ENCODE data around the gene GOLGA8B. TPM values are rescaled to one million over a fixed set of nuclear protein-coding genes. Genes with fewer than 3 reads are reported as not detected.
"Not testable (repeated sequence)": the region's sequence is repeated elsewhere in the genome, so short reads cannot be mapped to it uniquely, and the experiment has no call there.

The GOLGA8B gene
- total and polyA plus RNA-seq, 12 donors = 11.4 to 250 (median 61.1) TPM

- DNase-seq = peak; percentile 71 to 87 (median 79)
- Histone ChIP-seq H3K27me3 (no peaks in the 10 kb centered on the region), H3K4me3 (peak overlapping the region in 1 of 4 donors; percentile 49), H3K36me3 (replicated peaks in 1 of 2) (no peaks in the 10 kb centered on the region), H3K27ac (peak overlapping the region in 1 of 5 donors; percentile 75), H3K4me1 (replicated peaks in 1 of 2) (peaks cover 8 to 9% of the 10 kb centered on the region in 2 donors), H3K9me3 (replicated peaks in 1 of 3) (no peaks in the 10 kb centered on the region)
- TF ChIP-seq CTCF (IDR thresholded peaks at IDR 0.05) = peak; percentile 59 to 88 (median 84)
- peak; percentile 73 to 80 for TF ChIP-seq POLR2A (IDR thresholded peaks at IDR 0.05)
- intact Hi-C loops (cut with DNase I) = loop anchor here in 1 of 2 donors (10.0 kb wide), 2 partner anchors 83 to 243 kb away; partner anchors contain the start of genes NOP10 and NUTM1
- WGBS, 4 donors = 6 to 14% (median 9%) methylated on average over 10 of the region's 10 CpGs
Measured at GRCh38 chr15:34588046-34588674, 4.7 kb upstream of the GOLGA8B start.

GRCh38 chr15:34585966-34586365, 2.5 kb upstream of the GOLGA8B start:
- not testable (repeated sequence) for H3K9me3 ChIP-seq (replicated peaks in 1 of 3); H3K27me3 ChIP-seq; H3K27ac ChIP-seq; DNase-seq; H3K36me3 ChIP-seq (replicated peaks in 1 of 2); H3K4me3 ChIP-seq
- WGBS, 4 donors = 89 to 98% (median 92%) methylated on average over 4 of the region's 4 CpGs
- intact Hi-C loops (cut with DNase I) = loop anchor here in 1 of 2 donors (10.0 kb wide), 2 partner anchors 81 to 241 kb away; partner anchors contain the start of genes NOP10 and NUTM1
- H3K4me1 ChIP-seq (replicated peaks in 1 of 2) = peaks cover 13 to 15% of the 10 kb centered on the region in 2 donors

GRCh38 chr15:34584996-34585395, 1.5 kb upstream of the GOLGA8B start:
- Histone ChIP-seq H3K36me3 (replicated peaks in 1 of 2) (no peaks in the 10 kb centered on the region), H3K27me3 (no peaks in the 10 kb centered on the region), H3K27ac (no peak overlapping the region), H3K4me1 (replicated peaks in 1 of 2) (peaks cover 13 to 15% of the 10 kb centered on the region in 2 donors), H3K9me3 (replicated peaks in 1 of 3) (no peaks in the 10 kb centered on the region), H3K4me3 (no peak overlapping the region)
- WGBS, 4 donors = 62 to 70% (median 69%) methylated on average over 7 of the region's 7 CpGs
- DNase-seq = no peak
- TF ChIP-seq POLR2A (IDR thresholded peaks at IDR 0.05) (no peak), CTCF (IDR thresholded peaks at IDR 0.05) (no peak)
- intact Hi-C loops (cut with DNase I) = loop anchor here in 1 of 2 donors (10.0 kb wide), 2 partner anchors 80 to 240 kb away; partner anchors contain the start of genes NOP10 and NUTM1

- intact Hi-C loops (cut with DNase I) = loop anchor here in 1 of 2 donors (10.0 kb wide), 2 partner anchors 79 to 239 kb away; partner anchors contain the start of genes NOP10 and NUTM1
- no peak overlapping the region for H3K27ac ChIP-seq
- H3K9me3 ChIP-seq (replicated peaks in 1 of 3) = no peaks in the 10 kb centered on the region
Measured at GRCh38 chr15:34584330-34584668, 848 bp upstream of the GOLGA8B start.

More at GRCh38 chr15:34584330-34584668, 848 bp upstream of the GOLGA8B start:
- 49 to 54% (median 50%) methylated on average over 13 of the region's 13 CpGs for WGBS, 4 donors
- DNase-seq = no peak
- Histone ChIP-seq H3K4me3 (peak overlapping the region in 2 of 4 donors; percentile 48 to 97), H3K27me3 (no peaks in the 10 kb centered on the region), H3K4me1 (replicated peaks in 1 of 2) (peaks cover 13 to 15% of the 10 kb centered on the region in 2 donors), H3K36me3 (replicated peaks in 1 of 2) (no peaks in the 10 kb centered on the region)
- TF ChIP-seq CTCF (IDR thresholded peaks at IDR 0.05) (no peak), POLR2A (IDR thresholded peaks at IDR 0.05) (no peak)

All from adrenal gland (tissue), 12 donors.